HG03457 (cell line): ENCODE results near the gene XAB2.
"Not testable (repeated sequence)": the region's sequence is repeated elsewhere in the genome, so short reads cannot be mapped to it uniquely, and the experiment has no call there.

Source experiments
- ATAC-seq: cut with Tn5 transposase; IDR thresholded peaks from one replicate; pipeline ENCODE4 v1.9.1; 2021; ENCODE audit warnings: moderate number of reproducible peaks; ENCODE audit not compliant: unreplicated experiment

The XAB2 gene

GRCh38 chr19:7582446-7582845, 46.9 kb downstream of the XAB2 start:
- no peak for ATAC-seq

DNA sequence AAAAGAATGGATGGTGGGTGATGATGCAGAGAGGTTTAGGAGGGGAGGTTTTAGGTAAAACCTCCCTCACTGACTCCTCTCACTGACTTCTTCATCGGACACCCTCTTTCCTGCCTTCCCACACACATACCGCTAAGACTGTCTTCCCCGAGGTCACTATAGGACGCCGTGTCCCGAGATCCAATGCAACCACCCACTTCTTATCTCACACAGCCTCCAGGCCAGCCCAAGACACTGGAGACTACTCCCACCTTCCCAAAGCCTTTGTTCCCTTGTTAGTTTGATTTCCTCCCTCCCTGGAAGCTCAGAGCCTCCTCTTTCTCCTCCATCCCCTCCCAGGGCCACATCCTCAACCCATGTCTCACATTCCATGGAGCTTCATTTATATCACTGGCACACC, 50.2 kb downstream of the XAB2 start:
- no peak for ATAC-seq

DNA sequence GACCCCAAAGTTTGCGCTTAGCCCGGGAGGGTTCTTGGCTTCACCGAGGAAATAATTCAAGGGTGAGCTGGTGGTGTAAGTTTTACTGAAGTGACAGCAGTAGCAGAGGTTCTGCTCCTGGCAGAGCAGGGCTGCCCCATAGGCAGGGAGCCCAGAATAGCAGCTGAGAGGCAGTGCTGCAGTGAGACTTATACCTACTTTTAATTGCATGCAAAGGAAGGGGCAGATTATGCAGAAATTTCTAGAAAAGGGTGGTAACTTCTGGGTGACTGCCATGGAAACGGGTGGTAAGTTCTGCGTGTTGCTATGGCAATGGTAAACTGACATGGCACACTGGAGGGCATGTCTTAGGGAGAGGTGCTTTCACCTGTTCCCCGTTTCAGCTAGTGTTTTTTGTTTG, 51.2 kb downstream of the XAB2 start:
- no peak for ATAC-seq

GRCh38 chr19:7577422-7577821, 51.9 kb downstream of the XAB2 start:
- ATAC-seq, result not testable (repeated sequence)

DNA sequence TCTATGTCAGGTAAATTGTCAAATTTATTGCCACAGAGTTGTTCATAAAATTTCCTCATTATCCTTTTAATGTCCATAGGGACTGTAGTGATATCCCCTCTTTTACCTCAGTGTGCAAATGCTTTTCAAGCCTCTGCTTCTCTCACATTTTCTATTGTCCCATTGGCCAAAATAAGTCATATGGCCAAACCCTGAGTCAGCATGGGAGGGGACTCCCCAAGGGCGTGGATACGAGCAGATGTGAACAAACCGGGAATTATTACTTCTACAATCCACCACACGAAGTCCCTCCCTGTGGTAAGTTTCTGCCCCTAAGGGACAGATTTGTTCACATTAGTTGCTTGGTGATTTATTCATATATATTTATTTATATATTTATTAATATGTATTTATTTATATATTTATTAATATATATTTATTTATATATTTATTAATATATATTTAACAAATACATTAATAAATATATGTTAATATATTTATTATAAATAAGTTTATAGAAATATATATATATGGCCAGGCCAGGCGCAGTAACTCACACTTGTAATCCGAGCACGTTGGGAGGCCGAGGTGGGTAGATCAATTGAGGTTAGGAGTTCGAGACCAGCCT, 53.8 kb downstream of the XAB2 start:
- ATAC-seq, result no peak

- ATAC-seq, result no peak
Observed at GRCh38 chr19:7570761-7571160, 58.6 kb downstream of the XAB2 start.
